Activated T-helper 2 cell treated with anti-CD3 and anti-CD28 coated beads, Interferon-gamma antibody, Interleukin-2, Interleukin-4, amounts not matched to agents 10 μg/mL and 5 μg/mL and 100 μg/mL, durations not matched to agents 14 hours and 24 hours and 36 hours (primary cell): ENCODE measurements around the gene MSH3. TPM values are rescaled to one million over a fixed set of nuclear protein-coding genes. Genes with fewer than 3 reads are reported as not detected.
"Not testable (repeated sequence)": the region's sequence is repeated elsewhere in the genome, so short reads cannot be mapped to it uniquely, and the experiment has no call there.

Experiments
- DNase-seq: peaks from one replicate; pipeline ENCODE4 v3.0.0; 2021; ENCODE audit warnings: low spot score
- H3K27ac Mint-ChIP-seq: one replicate; pipeline ENCODE4 v1.8.0; 2021; ENCODE audit warnings: mixed read lengths
- H3K27me3 Mint-ChIP-seq: one replicate; pipeline ENCODE4 v1.8.0; 2021; ENCODE audit warnings: low read depth, mixed read lengths
- H3K36me3 Mint-ChIP-seq: one replicate; pipeline ENCODE4 v1.8.0; 2021; ENCODE audit warnings: low read depth, mixed read lengths
- H3K4me1 Mint-ChIP-seq: one replicate; pipeline ENCODE4 v1.8.0; 2021; ENCODE audit warnings: low read depth, mixed read lengths
- H3K4me3 Mint-ChIP-seq: one replicate; pipeline ENCODE4 v1.8.0; 2021; ENCODE audit warnings: low read depth, mild to moderate bottlenecking, moderate library complexity, mixed read lengths
- H3K9me3 Mint-ChIP-seq: one replicate; pipeline ENCODE4 v1.8.0; 2021; ENCODE audit warnings: mixed read lengths
- intact Hi-C: fragments of 100-400 bp; cut with micrococcal nuclease; formaldehyde crosslinking; loops from one replicate; pipeline ENCODE4 v1.15.1; 2023
- total RNA-seq: library from RNA; stranded (reverse); gene quantifications from 2 replicates; pipeline ENCODE4 v1.2.3, GENCODE V29; 2022

MSH3 gene
- total RNA-seq, 1 donor from 2014 or later, result 20.6 TPM

GRCh38 chr5:80763873-80764647 is 109.6 kb downstream of the MSH3 start:
- no peak for DNase-seq
- intact Hi-C loops, result no loop called here
- Mint-ChIP-seq H3K27me3 (no peaks in the 10 kb centered on the region), H3K27ac (no peak overlapping the region), H3K4me3 (no peak overlapping the region), H3K36me3 (peaks cover 46% of the 10 kb centered on the region), H3K9me3 (no peaks in the 10 kb centered on the region), H3K4me1 (peaks cover 27% of the 10 kb centered on the region)

- H3K36me3 Mint-ChIP-seq, result peaks cover 49% of the 10 kb centered on the region
- intact Hi-C loops, result no loop called here
- no peak for DNase-seq
- H3K9me3 Mint-ChIP-seq, result no peaks in the 10 kb centered on the region
- no peak overlapping the region for H3K27ac Mint-ChIP-seq
- H3K27me3 Mint-ChIP-seq, result no peaks in the 10 kb centered on the region
- H3K4me3 Mint-ChIP-seq, result no peak overlapping the region
- peaks cover 20% of the 10 kb centered on the region for H3K4me1 Mint-ChIP-seq
These were observed 110.3 kb downstream of the MSH3 start for GRCh38 chr5:80764786-80765185.

- Mint-ChIP-seq H3K27ac (no peak overlapping the region), H3K4me3 (no peak overlapping the region), H3K9me3 (peaks cover 4% of the 10 kb centered on the region), H3K27me3 (no peaks in the 10 kb centered on the region), H3K4me1 (peaks cover 27% of the 10 kb centered on the region), H3K36me3 (peaks cover 38% of the 10 kb centered on the region)
- intact Hi-C loops, result no loop called here
- DNase-seq, result no peak
These were observed 123.2 kb downstream of the MSH3 start for GRCh38 chr5:80777347-80778287.

- Mint-ChIP-seq H3K9me3 (no peaks in the 10 kb centered on the region), H3K27me3 (no peaks in the 10 kb centered on the region), H3K36me3 (peaks cover 41% of the 10 kb centered on the region), H3K4me3 (no peak overlapping the region), H3K27ac (no peak overlapping the region), H3K4me1 (peaks cover 25% of the 10 kb centered on the region)
- DNase-seq, result no peak
- intact Hi-C loops, result no loop called here
These were observed 125.6 kb downstream of the MSH3 start for GRCh38 chr5:80780024-80780423.

GRCh38 chr5:80780761-80781285 is 126.4 kb downstream of the MSH3 start:
- Mint-ChIP-seq H3K27ac (no peak overlapping the region), H3K4me3 (no peak overlapping the region), H3K36me3 (peaks cover 46% of the 10 kb centered on the region), H3K9me3 (no peaks in the 10 kb centered on the region), H3K4me1 (peaks cover 25% of the 10 kb centered on the region), H3K27me3 (no peaks in the 10 kb centered on the region)
- intact Hi-C loops, result no loop called here
- DNase-seq, result no peak

GRCh38 chr5:80781356-80781755 is 126.9 kb downstream of the MSH3 start:
- peaks cover 25% of the 10 kb centered on the region for H3K4me1 Mint-ChIP-seq
- H3K36me3 Mint-ChIP-seq, result peaks cover 45% of the 10 kb centered on the region
- no peak for DNase-seq
- no peaks in the 10 kb centered on the region for H3K27me3 Mint-ChIP-seq
- H3K27ac Mint-ChIP-seq, result peak overlapping the region; percentile 11
- intact Hi-C loops, result no loop called here
- no peak overlapping the region for H3K4me3 Mint-ChIP-seq
- no peaks in the 10 kb centered on the region for H3K9me3 Mint-ChIP-seq

- no peaks in the 10 kb centered on the region for H3K9me3 Mint-ChIP-seq
- peaks cover 20% of the 10 kb centered on the region for H3K4me1 Mint-ChIP-seq
- intact Hi-C loops, result no loop called here
- H3K27ac Mint-ChIP-seq, result no peak overlapping the region
- no peak overlapping the region for H3K4me3 Mint-ChIP-seq
- no peaks in the 10 kb centered on the region for H3K27me3 Mint-ChIP-seq
- H3K36me3 Mint-ChIP-seq, result peaks cover 42% of the 10 kb centered on the region
- DNase-seq, result no peak
These were observed 128.2 kb downstream of the MSH3 start for GRCh38 chr5:80782626-80783025.

- H3K9me3 Mint-ChIP-seq, result not testable (repeated sequence)
These were observed 129.3 kb downstream of the MSH3 start for GRCh38 chr5:80783751-80784150.

GRCh38 chr5:80784451-80784850 is 130.0 kb downstream of the MSH3 start:
- Mint-ChIP-seq H3K4me3 (no peak overlapping the region), H3K36me3 (peaks cover 51% of the 10 kb centered on the region), H3K4me1 (peaks cover 16% of the 10 kb centered on the region), H3K9me3 (no peaks in the 10 kb centered on the region), H3K27me3 (no peaks in the 10 kb centered on the region), H3K27ac (no peak overlapping the region)
- intact Hi-C loops, result no loop called here
- no peak for DNase-seq

More at GRCh38 chr5:80783751-80784150, 129.3 kb downstream of the MSH3 start:
- H3K27me3 Mint-ChIP-seq, DNase-seq, H3K27ac Mint-ChIP-seq, intact Hi-C loops, H3K4me3 Mint-ChIP-seq: not testable (repeated sequence)
- peaks cover 44% of the 10 kb centered on the region for H3K36me3 Mint-ChIP-seq
- H3K4me1 Mint-ChIP-seq, result peaks cover 13% of the 10 kb centered on the region

- H3K27ac Mint-ChIP-seq, result peak overlapping the region; percentile 46
- H3K9me3 Mint-ChIP-seq, H3K4me3 Mint-ChIP-seq, H3K27me3 Mint-ChIP-seq, DNase-seq, H3K4me1 Mint-ChIP-seq: not testable (repeated sequence)
- peaks cover 51% of the 10 kb centered on the region for H3K36me3 Mint-ChIP-seq
- intact Hi-C loops, result loop anchor here (1.0 kb wide), 3 partner anchors 34 to 173 kb away; no protein-coding TSS in a partner anchor
These were observed 135.0 kb downstream of the MSH3 start for GRCh38 chr5:80789319-80790016.

GRCh38 chr5:80790698-80791097 is 136.2 kb downstream of the MSH3 start:
- no peak overlapping the region for H3K4me3 Mint-ChIP-seq
- no peaks in the 10 kb centered on the region for H3K9me3 Mint-ChIP-seq
- no peak for DNase-seq
- H3K27me3 Mint-ChIP-seq, result no peaks in the 10 kb centered on the region
- peaks cover 44% of the 10 kb centered on the region for H3K36me3 Mint-ChIP-seq
- intact Hi-C loops, result no loop called here
- H3K4me1 Mint-ChIP-seq, result peaks cover 6% of the 10 kb centered on the region
- no peak overlapping the region for H3K27ac Mint-ChIP-seq

GRCh38 chr5:80793354-80793753 is 138.9 kb downstream of the MSH3 start:
- H3K9me3 Mint-ChIP-seq, result no peaks in the 10 kb centered on the region

More at GRCh38 chr5:80793354-80793753, 138.9 kb downstream of the MSH3 start:
- no peak overlapping the region for H3K27ac Mint-ChIP-seq
- no peak overlapping the region for H3K4me3 Mint-ChIP-seq
- no peaks in the 10 kb centered on the region for H3K27me3 Mint-ChIP-seq
- DNase-seq, result no peak
- intact Hi-C loops, result no loop called here
- H3K4me1 Mint-ChIP-seq, result peaks cover 11% of the 10 kb centered on the region
- H3K36me3 Mint-ChIP-seq, result peaks cover 49% of the 10 kb centered on the region
